GM18868 (cell line): ENCODE measurements around the gene BTBD17.

ENCODE experiments used
- ATAC-seq: cut with Tn5 transposase; IDR thresholded peaks from one replicate; pipeline ENCODE4 v1.9.1; 2021; ENCODE audit warnings: mild to moderate bottlenecking, moderate library complexity; ENCODE audit not compliant: unreplicated experiment

The BTBD17 gene

DNA sequence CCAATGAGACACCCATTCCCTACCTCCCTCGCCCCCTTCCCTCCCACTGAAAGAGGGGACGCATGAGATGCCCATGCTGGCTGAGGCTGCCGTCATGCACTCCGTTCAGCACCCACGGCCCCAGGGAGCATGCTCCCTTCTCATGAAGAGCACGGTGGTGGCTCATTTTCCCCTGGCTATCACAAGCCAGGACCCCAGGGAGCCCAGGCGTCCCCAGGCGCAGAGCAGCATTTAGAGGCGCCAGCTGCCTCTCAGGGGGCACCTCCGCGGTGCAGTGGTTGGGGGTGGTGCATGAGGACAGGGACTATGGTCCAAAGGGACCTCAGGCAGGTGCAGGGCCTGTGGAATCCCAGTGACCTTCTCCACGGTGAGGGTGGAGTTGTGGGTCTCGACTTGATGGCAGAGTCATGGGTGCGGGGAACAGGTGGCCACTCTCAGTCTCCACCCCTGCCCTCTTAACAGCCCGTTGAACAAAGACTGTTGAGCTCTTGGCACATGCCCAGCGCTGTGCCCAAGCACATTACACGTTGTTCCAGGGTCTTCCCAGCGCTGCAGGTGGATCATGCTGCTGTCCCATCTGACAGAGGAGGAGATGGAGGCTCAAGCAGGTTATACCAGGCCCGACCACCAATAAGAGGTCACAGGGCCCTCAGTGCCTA, 22.0 kb downstream of the BTBD17 start:
- ATAC-seq, result no peak

DNA sequence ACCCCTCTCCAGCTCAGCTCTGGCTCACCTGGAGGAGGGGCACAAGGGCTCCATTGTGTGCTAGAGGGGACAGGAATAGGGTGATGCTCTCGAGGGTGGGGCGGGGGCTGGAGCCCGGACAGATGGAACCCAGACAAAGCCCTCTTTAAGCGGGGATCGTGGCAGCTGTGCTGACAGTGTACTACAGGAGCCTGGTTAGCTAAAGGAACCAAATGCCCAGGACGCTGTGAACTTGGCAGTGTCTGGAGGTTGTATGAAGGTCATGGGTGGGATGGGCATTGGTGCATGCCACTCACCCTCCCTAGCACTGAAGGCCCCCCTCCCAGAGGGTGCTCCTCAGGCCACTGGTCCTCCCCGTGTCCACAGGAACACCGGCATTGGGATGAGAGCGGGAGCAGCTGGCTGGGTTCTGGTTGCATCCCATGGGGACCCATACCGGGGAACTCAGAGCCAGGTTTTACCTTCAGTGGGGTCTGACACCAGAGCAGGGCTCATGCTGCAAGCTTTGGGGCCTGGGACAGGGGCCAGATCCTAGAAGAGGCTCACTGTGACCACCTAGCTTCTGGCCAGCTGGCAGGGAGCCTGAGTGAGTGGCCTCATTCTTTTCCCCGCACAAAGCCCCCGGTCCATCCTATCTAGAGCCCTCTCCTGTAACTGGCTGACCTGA, 23.7 kb downstream of the BTBD17 start:
- no peak for ATAC-seq

GRCh38 chr17:74336307-74336706, 25.4 kb downstream of the BTBD17 start:
- ATAC-seq, result no peak

GRCh38 chr17:74335529-74336062, 26.1 kb downstream of the BTBD17 start:
- no peak for ATAC-seq

DNA sequence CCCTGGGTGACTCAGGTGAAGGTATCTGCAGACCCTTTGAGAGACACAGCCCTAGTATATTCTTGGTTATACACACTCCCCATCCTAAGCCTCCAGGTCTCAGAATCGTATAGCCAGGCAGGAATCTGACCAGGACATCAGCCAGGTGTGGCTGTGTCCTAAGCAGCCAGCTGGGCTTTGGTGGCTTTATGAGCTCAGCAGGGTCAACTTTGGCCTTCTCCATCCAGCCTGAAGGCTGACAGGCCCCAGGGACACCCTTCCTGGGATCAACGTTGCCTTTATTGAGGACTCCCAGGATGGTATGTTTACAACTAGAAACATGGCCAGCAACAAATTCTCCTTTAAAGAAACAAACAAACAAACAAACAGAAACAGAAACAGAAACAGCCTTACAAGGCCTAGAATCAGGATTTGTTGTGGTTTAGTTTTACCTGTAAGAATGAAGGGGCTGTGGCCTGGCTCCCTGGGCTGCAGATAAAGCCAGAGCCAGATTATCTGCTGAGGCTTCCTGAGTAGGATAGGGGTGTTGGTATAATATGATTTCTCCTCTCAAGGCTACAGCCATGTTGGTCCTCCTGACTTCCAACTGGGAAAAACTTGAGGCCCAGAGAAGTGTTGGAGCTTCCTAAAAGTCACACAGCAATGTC, 27.2 kb downstream of the BTBD17 start:
- ATAC-seq, result no peak

DNA sequence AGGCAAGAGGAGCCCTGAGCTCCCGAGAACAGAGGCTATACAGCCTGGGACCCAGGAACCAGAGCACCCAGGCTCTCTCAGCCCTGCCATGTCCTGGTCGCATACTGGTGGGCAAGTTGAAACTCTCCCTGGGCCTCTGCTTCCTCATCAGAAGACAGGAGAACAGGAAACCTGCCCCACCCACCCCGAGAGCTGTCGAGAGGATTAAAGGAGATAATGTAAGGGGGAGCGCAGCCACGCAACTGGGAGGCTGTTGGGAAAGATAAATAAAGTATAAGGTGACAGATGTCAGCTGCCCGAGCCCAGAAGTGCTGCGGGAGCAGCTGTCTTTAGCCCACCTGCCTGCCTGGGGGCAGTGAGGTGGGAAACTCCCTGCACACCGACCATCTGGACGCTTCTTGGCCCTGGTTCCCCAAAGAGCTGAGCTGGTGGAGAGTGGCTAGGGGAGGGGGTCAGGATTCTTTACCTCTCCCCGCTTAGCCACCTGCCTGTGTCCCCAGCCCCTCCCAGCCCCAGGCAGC, 28.8 kb downstream of the BTBD17 start:
- no peak for ATAC-seq

DNA sequence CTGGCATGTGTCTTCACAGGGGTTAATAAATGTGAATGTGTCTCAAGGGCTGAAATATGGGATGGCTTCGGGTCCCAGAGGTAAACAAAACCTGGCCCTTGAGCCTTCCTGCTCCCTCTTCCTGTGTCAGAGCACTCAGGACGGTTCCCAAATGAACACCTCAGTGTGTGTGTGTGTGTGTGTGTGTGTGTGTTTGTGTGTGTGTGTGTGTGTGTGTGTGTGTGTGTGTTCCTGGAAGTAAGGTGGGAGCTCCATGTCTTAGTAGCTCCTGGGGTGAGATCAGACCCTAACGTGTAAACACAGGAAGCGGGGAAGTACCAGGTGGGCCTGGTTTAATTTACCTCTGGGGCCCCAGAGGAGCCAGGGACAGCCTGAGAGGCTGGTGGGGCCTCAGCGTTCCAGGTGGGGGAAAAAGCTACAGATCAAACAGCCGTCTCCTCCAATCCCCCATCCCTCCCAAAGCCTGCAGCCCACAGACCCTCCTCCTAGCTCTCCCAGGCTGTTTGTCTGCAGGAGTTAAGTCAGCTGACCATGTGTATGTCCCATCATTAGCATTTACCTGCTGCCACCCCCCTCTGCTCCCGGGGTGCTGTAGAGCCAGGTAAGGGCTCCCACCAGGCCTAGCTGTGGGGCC, 29.5 kb downstream of the BTBD17 start:
- ATAC-seq, result no peak

DNA sequence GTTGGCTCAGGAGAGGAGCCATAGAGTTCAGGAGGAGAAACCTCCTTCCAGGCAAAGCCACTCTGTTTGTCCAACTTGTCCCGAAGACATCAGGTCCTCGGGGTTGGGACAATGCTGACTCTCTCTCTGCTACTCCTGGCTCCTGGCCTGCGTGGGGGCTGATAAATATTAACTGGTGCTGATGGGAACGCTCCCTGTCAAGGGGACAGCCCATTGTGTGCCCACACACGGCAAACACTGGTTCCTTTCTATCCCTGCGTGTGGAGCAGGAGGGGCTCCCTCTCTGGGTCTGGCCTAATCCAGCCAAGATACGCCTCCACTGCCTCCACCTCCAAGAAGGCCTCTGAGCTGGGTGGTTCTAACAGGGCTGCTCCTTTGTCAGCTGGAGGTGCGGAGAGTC, 31.2 kb downstream of the BTBD17 start:
- ATAC-seq, result no peak

DNA sequence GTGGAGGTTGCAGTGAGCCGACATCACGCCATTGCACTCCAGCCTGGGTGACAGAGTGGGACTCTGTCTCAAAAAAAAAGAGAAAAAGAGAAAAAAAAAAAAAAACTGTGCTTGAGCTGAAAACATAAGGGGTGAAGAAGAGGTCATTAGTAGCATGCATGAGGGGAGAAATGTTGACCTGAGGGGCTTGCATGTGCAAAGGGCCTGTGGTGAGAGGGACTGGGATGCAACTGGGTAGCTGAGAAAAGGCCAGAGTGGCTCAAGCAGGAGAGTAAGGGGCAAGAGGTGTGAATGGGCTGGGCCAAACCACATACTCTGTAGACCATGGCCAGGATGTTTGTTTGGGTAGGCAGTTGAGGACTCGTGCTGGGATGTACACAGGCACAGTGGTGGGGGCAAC, 32.3 kb downstream of the BTBD17 start:
- ATAC-seq, result no peak

DNA sequence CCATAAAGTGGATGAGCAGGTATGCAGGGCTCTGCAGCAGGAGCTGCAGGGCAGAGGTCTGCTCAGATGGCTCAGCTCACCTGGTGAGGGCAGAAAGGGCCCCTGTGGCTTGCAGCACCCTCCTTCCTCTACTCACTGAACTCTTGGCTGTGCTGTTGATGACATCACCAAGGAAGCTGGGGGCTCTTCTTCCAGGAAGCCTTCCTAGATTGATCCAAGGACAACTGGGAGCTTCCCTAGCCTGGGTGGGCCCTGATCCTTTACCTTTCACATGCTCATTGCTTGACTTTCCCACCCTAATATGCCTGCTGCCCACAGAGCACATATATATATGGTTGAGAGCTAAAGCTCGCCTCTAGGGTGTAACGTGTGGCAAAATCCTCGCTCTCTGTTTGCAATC, 33.2 kb downstream of the BTBD17 start:
- ATAC-seq, result no peak

DNA sequence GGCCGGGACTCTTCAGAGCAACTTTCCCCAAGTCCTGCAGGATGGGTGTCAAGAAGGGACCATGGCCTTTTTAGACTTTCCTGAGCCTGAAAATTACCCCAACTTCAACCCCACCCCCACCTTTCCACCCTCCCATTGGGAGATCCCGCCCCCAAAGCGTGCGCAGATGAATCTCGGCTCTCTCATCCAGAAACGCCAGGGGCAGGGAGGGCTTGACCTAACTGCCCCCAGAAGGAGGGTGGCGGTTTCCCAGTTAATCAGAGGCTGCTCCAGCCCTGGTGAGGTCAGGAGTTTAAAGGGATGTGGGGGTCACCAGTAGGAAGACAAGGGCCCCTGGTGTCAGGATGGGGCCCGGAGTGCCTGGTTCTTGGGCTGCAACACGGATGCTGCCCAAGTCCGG, 35.2 kb downstream of the BTBD17 start:
- no peak for ATAC-seq

GRCh38 chr17:74325743-74326379, 35.8 kb downstream of the BTBD17 start, which contains the start of gene KIF19:
Gene KIF19 (plus strand): TSS chr17:74326226. CDS start chr17:74326350, 124 bp downstream.
- no peak for ATAC-seq

GRCh38 chr17:74325376-74325742, 36.3 kb downstream of the BTBD17 start:
- no peak for ATAC-seq

- ATAC-seq, result no peak
Measured at GRCh38 chr17:74324521-74324920, 37.1 kb downstream of the BTBD17 start.

GRCh38 chr17:74318391-74318790, 43.3 kb downstream of the BTBD17 start:
- ATAC-seq, result no peak

DNA sequence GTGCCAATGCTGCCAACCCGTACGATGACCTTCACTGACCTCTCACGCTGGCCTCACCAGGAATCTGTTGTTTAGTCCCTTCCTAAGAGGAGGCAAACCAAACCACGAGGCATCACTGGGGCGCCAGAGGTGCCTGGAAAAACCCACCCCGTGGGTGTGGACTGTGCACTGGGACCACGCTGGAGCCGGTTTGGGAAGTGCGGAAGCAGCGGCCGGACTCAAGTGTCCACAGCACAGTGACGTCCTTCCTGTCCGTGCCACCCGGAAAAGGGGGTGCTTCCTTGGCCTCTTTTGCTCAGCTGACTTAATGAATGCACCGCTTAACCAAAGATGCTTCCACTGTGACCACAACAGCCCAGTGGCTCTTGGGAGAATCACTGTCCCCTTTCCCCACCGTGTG, 44.6 kb downstream of the BTBD17 start:
- ATAC-seq, result no peak

- ATAC-seq, result no peak
Measured at GRCh38 chr17:74316220-74316619, 45.4 kb downstream of the BTBD17 start.

GRCh38 chr17:74314877-74315276, 46.8 kb downstream of the BTBD17 start:
- ATAC-seq, result no peak

DNA sequence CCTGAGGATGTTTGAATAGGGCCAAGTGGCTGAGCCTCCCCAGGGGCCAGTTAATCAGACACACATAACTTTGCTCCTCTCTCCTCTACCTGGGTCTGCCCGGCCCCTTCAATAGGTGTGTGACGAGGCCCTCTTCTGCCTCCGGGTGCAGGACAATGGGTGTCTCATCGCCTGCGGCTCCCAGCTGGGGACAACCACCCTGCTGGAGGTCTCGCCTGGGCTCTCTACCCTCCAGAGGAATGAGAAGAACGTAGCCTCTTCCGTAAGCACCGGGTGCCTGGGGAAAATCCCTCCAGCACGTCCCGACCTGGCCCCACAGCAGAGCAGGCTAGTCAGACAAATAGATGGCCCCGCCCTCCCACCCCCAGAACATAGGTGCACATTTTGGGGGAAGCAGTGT, 51.8 kb downstream of the BTBD17 start:
- ATAC-seq, result no peak

DNA sequence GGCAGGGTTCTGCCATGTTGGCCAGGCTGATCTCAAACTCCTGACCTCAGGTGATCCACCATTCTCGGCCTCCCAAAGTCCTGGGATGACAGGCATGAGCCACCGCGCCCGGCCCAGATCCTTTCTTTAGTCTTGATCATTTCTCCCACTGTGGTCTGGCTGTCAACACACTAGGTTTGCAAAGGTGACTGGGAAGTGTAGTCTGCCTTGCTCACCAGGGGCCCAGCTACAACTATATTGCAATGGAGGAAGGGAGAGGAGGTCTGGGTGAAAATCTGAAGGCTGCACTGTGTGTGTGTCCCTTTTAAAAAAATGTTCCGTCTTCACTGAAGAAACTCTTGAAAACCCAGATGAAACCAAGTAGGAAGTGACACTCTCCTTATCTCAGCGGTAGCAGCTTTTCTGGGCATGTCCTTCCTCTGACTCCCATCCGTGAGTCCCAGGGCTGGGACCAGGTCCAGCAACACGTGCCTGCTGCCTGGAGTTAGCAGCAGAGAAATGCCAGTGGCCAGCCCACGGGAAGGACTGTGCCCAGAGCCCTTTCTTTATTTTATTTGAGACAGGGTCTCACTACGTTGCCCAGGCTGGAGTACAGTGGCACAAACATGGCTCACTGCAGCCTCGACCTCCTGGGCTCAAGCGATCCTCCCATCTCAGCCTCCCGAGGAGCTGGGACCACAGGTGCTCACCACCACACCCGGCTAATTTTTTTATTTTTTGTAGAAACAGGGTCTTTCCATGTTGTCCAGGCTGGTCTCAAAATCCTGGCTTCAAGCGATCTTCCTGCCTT, 53.5 kb downstream of the BTBD17 start:
- ATAC-seq, result no peak
